Measurements from ENCODE around the gene ZNF107. TPM values are rescaled to one million over a fixed set of nuclear protein-coding genes. Genes with fewer than 3 reads are reported as not detected.

Gene ZNF107
- total RNA-seq, 1 experiment from 2014 or later = 7.3 TPM

DNA sequence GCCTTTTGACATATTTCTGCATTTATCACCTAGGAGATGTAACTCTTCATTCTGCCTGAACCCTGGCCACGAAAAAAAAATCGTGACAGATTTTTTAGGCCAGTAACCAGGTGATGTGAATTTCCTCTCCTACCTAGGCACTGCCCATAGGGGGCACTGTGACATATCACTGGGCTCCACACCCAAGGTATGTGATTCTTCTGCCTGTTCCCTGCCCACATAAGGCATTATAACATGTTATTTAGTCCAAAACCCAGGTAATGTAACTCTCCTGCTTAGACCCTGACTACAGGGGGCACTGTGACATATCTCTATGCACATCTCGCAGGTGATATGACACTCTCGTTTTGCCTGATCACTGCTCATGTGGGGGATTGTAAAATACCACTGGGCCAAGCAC, 29.5 kb upstream of the ZNF107 start:
- DNase-seq (ENCODE audit: low read depth in 1 of 2, low spot score in 2 of 2) = no peak
- H3K4me3 ChIP-seq = no peak overlapping the region
- H3K27me3 ChIP-seq (replicated peaks) = no peaks in the 10 kb centered on the region
- no peaks in the 10 kb centered on the region for H3K36me3 ChIP-seq
- H3K27ac ChIP-seq = no peak overlapping the region
- peaks cover 11% of the 10 kb centered on the region for H3K9me3 ChIP-seq (replicated peaks)
- no peaks in the 10 kb centered on the region for H3K4me1 ChIP-seq (replicated peaks)

- Histone ChIP-seq H3K9me3 (replicated peaks) (peaks cover 16% of the 10 kb centered on the region; the same call in 1 of the 2 replicates), H3K36me3 (no peaks in the 10 kb centered on the region), H3K27ac (no peak overlapping the region), H3K4me3 (no peak overlapping the region), H3K27me3 (replicated peaks) (no peaks in the 10 kb centered on the region), H3K4me1 (replicated peaks) (no peaks in the 10 kb centered on the region)
- no peak for DNase-seq (ENCODE audit: low read depth in 1 of 2, low spot score in 2 of 2)
These were observed 28.1 kb upstream of the ZNF107 start for GRCh38 chr7:64637521-64638445.

GRCh38 chr7:64638822-64639221, 27.1 kb upstream of the ZNF107 start:
- Histone ChIP-seq H3K27ac (no peak overlapping the region), H3K4me1 (replicated peaks) (no peaks in the 10 kb centered on the region), H3K9me3 (replicated peaks) (peaks cover 14% of the 10 kb centered on the region; the same call in 1 of the 2 replicates), H3K4me3 (no peak overlapping the region), H3K27me3 (replicated peaks) (no peaks in the 10 kb centered on the region), H3K36me3 (no peaks in the 10 kb centered on the region)
- no peak for DNase-seq (ENCODE audit: low read depth in 1 of 2, low spot score in 2 of 2)

- no peak for DNase-seq (ENCODE audit: low read depth in 1 of 2, low spot score in 2 of 2)
- Histone ChIP-seq H3K27ac (no peak overlapping the region), H3K4me3 (no peak overlapping the region), H3K36me3 (no peaks in the 10 kb centered on the region), H3K9me3 (replicated peaks) (peaks cover 12% of the 10 kb centered on the region; the same call in 1 of the 2 replicates), H3K4me1 (replicated peaks) (no peaks in the 10 kb centered on the region), H3K27me3 (replicated peaks) (no peaks in the 10 kb centered on the region)
These were observed 26.5 kb upstream of the ZNF107 start for GRCh38 chr7:64639267-64640001.

DNA sequence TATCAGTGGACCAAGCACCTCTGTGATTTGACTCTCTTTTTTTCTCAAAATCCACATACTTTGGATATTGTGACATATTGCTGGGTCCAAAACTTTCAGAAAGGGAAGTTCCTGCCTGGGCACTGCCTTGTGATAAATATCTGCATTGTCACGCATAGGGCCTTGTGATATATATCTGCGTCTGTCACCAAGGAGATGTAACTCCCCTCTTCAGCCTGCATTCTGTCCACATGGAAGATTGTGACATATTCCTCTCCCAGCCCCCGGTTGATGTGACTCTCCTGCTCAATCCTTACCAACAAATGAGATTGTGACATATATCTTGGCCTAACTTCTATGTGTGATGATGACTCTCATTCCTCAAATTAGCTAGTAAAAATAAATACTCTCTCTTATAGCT, 25.4 kb upstream of the ZNF107 start:
- no peak overlapping the region for H3K27ac ChIP-seq
- H3K4me3 ChIP-seq = no peak overlapping the region
- H3K9me3 ChIP-seq (replicated peaks) = peaks cover 11% of the 10 kb centered on the region; the same call in 1 of the 2 replicates
- DNase-seq (ENCODE audit: low read depth in 1 of 2, low spot score in 2 of 2) = no peak
- H3K4me1 ChIP-seq (replicated peaks) = no peaks in the 10 kb centered on the region
- no peaks in the 10 kb centered on the region for H3K36me3 ChIP-seq
- no peaks in the 10 kb centered on the region for H3K27me3 ChIP-seq (replicated peaks)

DNA sequence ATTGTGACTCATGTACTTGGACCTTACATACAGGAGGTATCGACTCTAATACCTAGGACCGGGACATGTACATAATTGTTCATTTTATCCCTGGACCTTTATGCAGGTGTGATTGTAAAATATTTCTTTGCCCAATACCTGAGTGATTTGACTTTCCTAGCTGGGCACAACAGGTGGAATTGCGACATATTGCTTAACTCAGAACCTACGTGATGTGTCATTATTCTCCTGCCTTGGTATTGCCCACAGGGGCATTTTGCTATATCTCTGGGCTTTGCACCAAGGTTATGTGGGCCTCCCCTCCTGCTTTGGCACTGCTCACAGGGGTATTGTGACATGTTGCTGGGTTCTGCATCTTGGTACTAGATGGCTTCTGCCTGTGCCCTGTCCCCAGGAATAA, 23.9 kb upstream of the ZNF107 start:
- Histone ChIP-seq H3K36me3 (no peaks in the 10 kb centered on the region), H3K4me3 (no peak overlapping the region), H3K4me1 (replicated peaks) (no peaks in the 10 kb centered on the region), H3K9me3 (replicated peaks) (peaks cover 6% of the 10 kb centered on the region; the same call in 1 of the 2 replicates), H3K27ac (no peak overlapping the region), H3K27me3 (replicated peaks) (no peaks in the 10 kb centered on the region)
- DNase-seq (ENCODE audit: low read depth in 1 of 2, low spot score in 2 of 2) = no peak

- Histone ChIP-seq H3K4me1 (replicated peaks) (no peaks in the 10 kb centered on the region), H3K36me3 (no peaks in the 10 kb centered on the region)
- DNase-seq (ENCODE audit: low read depth in 1 of 2, low spot score in 2 of 2) = no peak
These were observed 23.1 kb upstream of the ZNF107 start for GRCh38 chr7:64642875-64643274.

DNA sequence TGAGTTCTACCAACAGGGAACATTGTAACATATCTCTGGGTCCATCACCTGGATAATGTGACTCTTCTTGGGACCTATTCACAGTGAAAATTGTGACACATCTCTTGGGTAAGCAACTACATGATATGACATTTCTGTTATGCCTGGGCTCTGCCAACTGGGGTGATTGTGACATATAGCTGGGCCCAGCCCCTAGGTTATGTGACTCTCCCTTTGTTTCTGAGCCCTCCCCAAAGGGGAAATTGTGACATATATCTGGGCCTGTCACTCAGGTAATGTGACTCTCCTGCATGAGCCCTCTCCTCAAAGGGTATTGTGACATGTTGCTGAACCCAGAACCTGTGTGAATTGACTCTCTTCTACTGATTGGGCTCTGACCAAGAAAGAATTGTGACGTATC, 22.4 kb upstream of the ZNF107 start:
- no peak overlapping the region for H3K27ac ChIP-seq
- H3K36me3 ChIP-seq = no peaks in the 10 kb centered on the region
- no peaks in the 10 kb centered on the region for H3K27me3 ChIP-seq (replicated peaks)
- no peaks in the 10 kb centered on the region for H3K4me1 ChIP-seq (replicated peaks)
- no peak for DNase-seq (ENCODE audit: low read depth in 1 of 2, low spot score in 2 of 2)
- peaks cover 6% of the 10 kb centered on the region; the same call in 1 of the 2 replicates for H3K9me3 ChIP-seq (replicated peaks)
- no peak overlapping the region for H3K4me3 ChIP-seq

More at GRCh38 chr7:64642875-64643274, 23.1 kb upstream of the ZNF107 start:
- H3K27ac ChIP-seq = no peak overlapping the region
- no peak overlapping the region for H3K4me3 ChIP-seq
- peaks cover 6% of the 10 kb centered on the region; the same call in 1 of the 2 replicates for H3K9me3 ChIP-seq (replicated peaks)
- no peaks in the 10 kb centered on the region for H3K27me3 ChIP-seq (replicated peaks)

GRCh38 chr7:64651203-64651602, 14.7 kb upstream of the ZNF107 start:
- no peak overlapping the region for H3K4me3 ChIP-seq
- no peak overlapping the region for H3K27ac ChIP-seq
- no peak for DNase-seq (ENCODE audit: low read depth in 1 of 2, low spot score in 2 of 2)

DNA sequence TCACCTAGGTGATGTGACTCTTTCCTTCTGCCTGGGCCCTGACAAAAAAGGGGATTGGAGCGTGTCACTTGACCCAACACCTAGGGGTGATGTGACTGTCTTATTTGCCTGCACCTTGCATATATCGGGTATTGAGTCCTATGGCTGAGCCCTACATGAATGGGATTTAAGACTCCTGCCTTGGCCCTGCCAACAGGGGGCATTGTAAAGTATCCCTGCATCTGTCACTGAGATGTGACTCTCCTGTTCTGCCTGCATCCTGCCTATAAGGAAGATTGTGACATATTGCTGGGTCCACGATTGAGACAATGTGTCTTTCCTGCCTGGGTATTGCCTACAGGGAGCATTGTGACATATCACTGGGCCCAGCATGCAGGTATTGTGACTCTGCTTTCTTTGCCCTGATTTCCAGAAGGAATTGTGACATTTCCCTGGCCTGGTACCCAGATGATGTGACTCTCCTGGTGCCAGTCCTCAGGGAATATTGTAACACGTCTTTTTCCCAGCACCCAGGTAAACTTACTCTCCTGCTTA, 14.2 kb upstream of the ZNF107 start:
- Histone ChIP-seq H3K27me3 (replicated peaks) (no peaks in the 10 kb centered on the region), H3K27ac (no peak overlapping the region), H3K4me3 (no peak overlapping the region), H3K36me3 (no peaks in the 10 kb centered on the region), H3K9me3 (replicated peaks) (peaks cover 5% of the 10 kb centered on the region), H3K4me1 (replicated peaks) (no peaks in the 10 kb centered on the region)
- no peak for DNase-seq (ENCODE audit: low read depth in 1 of 2, low spot score in 2 of 2)

More at GRCh38 chr7:64651203-64651602, 14.7 kb upstream of the ZNF107 start:
- H3K4me1 ChIP-seq (replicated peaks) = no peaks in the 10 kb centered on the region
- H3K27me3 ChIP-seq (replicated peaks) = no peaks in the 10 kb centered on the region
- peaks cover 5% of the 10 kb centered on the region for H3K9me3 ChIP-seq (replicated peaks)
- no peaks in the 10 kb centered on the region for H3K36me3 ChIP-seq

DNA sequence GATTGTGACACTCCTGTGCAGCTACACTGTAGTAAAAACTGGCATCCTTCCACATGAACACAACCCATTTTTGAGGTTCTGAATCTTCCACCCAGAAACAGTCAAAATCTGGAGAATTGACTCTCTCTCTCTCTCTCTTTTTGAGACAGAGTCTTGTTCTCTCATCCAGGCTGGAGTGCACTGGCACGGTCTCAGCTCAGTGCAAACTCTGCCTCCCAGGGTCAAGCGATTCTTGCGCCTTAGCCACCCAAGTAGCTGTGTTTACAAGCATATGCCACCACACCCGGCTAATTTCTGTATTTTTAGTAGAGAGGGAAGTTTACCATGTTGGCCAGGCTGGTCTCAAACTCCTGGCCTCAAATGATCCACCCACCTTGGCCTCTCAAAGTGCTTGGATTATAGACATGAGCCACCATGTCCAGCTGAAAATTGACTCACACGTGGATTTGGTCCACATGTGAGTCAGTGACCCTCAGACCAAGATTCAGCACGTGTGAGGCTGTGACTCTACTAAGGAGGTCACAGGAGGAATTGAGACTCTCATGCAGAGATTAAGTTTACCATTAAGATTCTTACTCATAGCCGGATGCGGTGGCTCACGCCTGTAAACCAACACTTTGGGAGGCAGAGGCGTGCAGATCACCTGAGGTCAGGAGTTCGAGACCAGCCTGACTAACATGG, 12.1 kb upstream of the ZNF107 start:
- no peak overlapping the region for H3K4me3 ChIP-seq
- H3K4me1 ChIP-seq (replicated peaks) = no peaks in the 10 kb centered on the region
- H3K9me3 ChIP-seq (replicated peaks) = peaks cover 9% of the 10 kb centered on the region
- H3K36me3 ChIP-seq = no peaks in the 10 kb centered on the region
- H3K27ac ChIP-seq = no peak overlapping the region
- no peak for DNase-seq (ENCODE audit: low read depth in 1 of 2, low spot score in 2 of 2)
- H3K27me3 ChIP-seq (replicated peaks) = no peaks in the 10 kb centered on the region

DNA sequence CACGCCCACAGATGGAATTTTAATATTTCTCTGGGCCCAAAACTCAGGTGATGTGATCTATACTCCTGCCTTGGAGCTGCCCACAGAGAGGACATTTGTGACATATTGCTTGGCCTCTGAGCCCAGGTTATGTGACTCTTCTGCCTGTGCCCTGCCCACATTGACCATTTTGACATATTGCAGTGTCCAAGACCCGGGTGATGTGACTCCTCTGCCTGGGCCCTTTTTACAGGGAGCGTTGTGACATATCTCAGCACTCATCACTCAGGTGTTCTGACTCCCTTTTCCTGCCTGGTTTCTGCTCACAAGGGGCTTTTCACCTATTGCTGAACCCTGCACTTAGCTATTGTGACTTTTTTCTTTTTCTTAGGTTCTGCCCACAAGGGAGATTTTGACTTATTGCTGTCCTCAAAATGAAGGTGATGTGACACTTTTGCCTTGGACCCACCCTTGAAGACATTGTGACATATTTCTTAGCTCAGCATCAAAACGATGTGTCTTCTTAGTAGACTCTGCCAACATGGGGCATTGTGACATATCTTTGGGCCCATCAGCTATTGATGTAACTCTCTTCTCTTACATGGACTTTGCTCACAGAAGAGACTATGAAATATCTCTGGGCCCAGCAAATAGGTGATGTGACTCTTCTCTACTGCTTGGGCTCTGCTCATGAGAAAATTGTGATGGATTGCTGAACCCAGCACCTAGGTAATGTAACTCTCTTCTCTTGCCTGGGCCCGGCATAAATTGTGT, 11.0 kb upstream of the ZNF107 start:
- peak in 1 of 2 experiments; percentile 2 for DNase-seq (ENCODE audit: low read depth in 1 of 2, low spot score in 2 of 2)
- H3K4me1 ChIP-seq (replicated peaks) = no peaks in the 10 kb centered on the region
- no peaks in the 10 kb centered on the region for H3K36me3 ChIP-seq
- H3K27ac ChIP-seq = no peak overlapping the region
- no peaks in the 10 kb centered on the region for H3K27me3 ChIP-seq (replicated peaks)
- peaks cover 9% of the 10 kb centered on the region; the same call in 1 of the 2 replicates for H3K9me3 ChIP-seq (replicated peaks)
- H3K4me3 ChIP-seq = no peak overlapping the region

- no peaks in the 10 kb centered on the region for H3K4me1 ChIP-seq (replicated peaks)
- H3K36me3 ChIP-seq = no peaks in the 10 kb centered on the region
- no peak overlapping the region for H3K4me3 ChIP-seq
- no peak overlapping the region for H3K27ac ChIP-seq
- no peaks in the 10 kb centered on the region for H3K27me3 ChIP-seq (replicated peaks)
- peaks cover 9% of the 10 kb centered on the region; the same call in 1 of the 2 replicates for H3K9me3 ChIP-seq (replicated peaks)
- DNase-seq (ENCODE audit: low read depth in 1 of 2, low spot score in 2 of 2) = peak in 1 of 2 experiments; percentile 2
These were observed 10.1 kb upstream of the ZNF107 start for GRCh38 chr7:64655811-64656210.

Data from SJSA1 (cell line).